NCI-H446 treated with DMSO at 0.1 percent for 48 hours (cell line): ENCODE results near the gene CMTM4.
"Not testable (repeated sequence)": the region's sequence is repeated elsewhere in the genome, so short reads cannot be mapped to it uniquely, and the experiment has no call there.

Experiments
- DNase-seq: peaks from one replicate; lab custom pipeline; 2025; lab: John Stamatoyannopoulos, UW

CMTM4 gene

GRCh38 chr16:66641387-66641786, 55.2 kb downstream of the CMTM4 start:
- DNase-seq = no peak

GRCh38 chr16:66640724-66641314, 55.7 kb downstream of the CMTM4 start:
- DNase-seq = no peak

- DNase-seq = no peak
Measured at GRCh38 chr16:66639091-66639885, 57.3 kb downstream of the CMTM4 start.

GRCh38 chr16:66637806-66638205, 58.7 kb downstream of the CMTM4 start:
- DNase-seq = no peak

GRCh38 chr16:66636199-66636598, 60.3 kb downstream of the CMTM4 start:
- no peak for DNase-seq

- no peak for DNase-seq
Measured at GRCh38 chr16:66635406-66635805, 61.1 kb downstream of the CMTM4 start.

GRCh38 chr16:66634527-66635196, 61.9 kb downstream of the CMTM4 start:
- DNase-seq = no peak

- not testable (repeated sequence) for DNase-seq
Measured at GRCh38 chr16:66631558-66631957, 65.0 kb downstream of the CMTM4 start.

GRCh38 chr16:66630561-66631260, 65.8 kb downstream of the CMTM4 start:
- DNase-seq = not testable (repeated sequence)

- no peak for DNase-seq
Measured at GRCh38 chr16:66629856-66630255, 66.7 kb downstream of the CMTM4 start.

GRCh38 chr16:66627611-66628378, 68.7 kb downstream of the CMTM4 start:
- not testable (repeated sequence) for DNase-seq

- no peak for DNase-seq
Measured at GRCh38 chr16:66623755-66624154, 72.8 kb downstream of the CMTM4 start.

- DNase-seq = no peak
Measured at GRCh38 chr16:66622863-66623262, 73.7 kb downstream of the CMTM4 start.

GRCh38 chr16:66621973-66622372, 74.6 kb downstream of the CMTM4 start:
- DNase-seq = no peak

GRCh38 chr16:66620429-66620795, 76.1 kb downstream of the CMTM4 start:
- no peak for DNase-seq

GRCh38 chr16:66619534-66620428, 76.8 kb downstream of the CMTM4 start:
- DNase-seq = no peak

GRCh38 chr16:66618588-66619375, 77.8 kb downstream of the CMTM4 start:
- no peak for DNase-seq

GRCh38 chr16:66617728-66618127, 78.8 kb downstream of the CMTM4 start:
- DNase-seq = no peak

- DNase-seq = no peak
Measured at GRCh38 chr16:66617010-66617434, 79.5 kb downstream of the CMTM4 start.

GRCh38 chr16:66616592-66616991, 80.0 kb downstream of the CMTM4 start:
- DNase-seq = no peak
